Panc1 (cell line): Measurements from ENCODE around the gene SMOC2.

Experiments used
- CTCF ChIP-seq: fragments of 450-650 bp; IDR thresholded peaks from 2 replicates; pipeline ENCODE4 v1.5.1; 2017; ENCODE audit warnings: mild to moderate bottlenecking
- SIN3A ChIP-seq: IDR thresholded peaks from 2 replicates; pipeline ENCODE4 v1.6.1; 2012; ENCODE audit warnings: low read depth, mild to moderate bottlenecking, low read length, moderate library complexity, borderline replicate concordance; ENCODE audit not compliant: insufficient read depth

- TF ChIP-seq CTCF: no peak
- no peak for TF ChIP-seq SIN3A
These were observed 95.2 kb downstream of the SMOC2 start for GRCh38 chr6:168536196-168536595.
